Activated CD4-positive, alpha-beta T cell treated with anti-CD3 and anti-CD28 coated beads, Interleukin-2, amount 10 ng/mL, durations not matched to agents 7 days and 5 days (primary cell): ENCODE data around the gene IDUA. TPM values are rescaled to one million over a fixed set of nuclear protein-coding genes. Genes with fewer than 3 reads are reported as not detected.

ENCODE experiments used
- CTCF ChIA-PET: fragments of 350-600 bp; sonication (Branson Sonifier 250); formaldehyde crosslinking; loops from one replicate; lab custom pipeline; 2021; ENCODE audit warnings: antibody characterized with exemption; lab: Charles Lee
- POLR2A ChIA-PET: fragments of 350-600 bp; sonication (Branson Sonifier 250); formaldehyde crosslinking; loops from one replicate; lab custom pipeline; 2021; ENCODE audit warnings: antibody characterized with exemption; lab: Charles Lee
- DNase-seq: peaks from one replicate; pipeline ENCODE4 v3.0.0-alpha.2; 2020
- H3K27ac Mint-ChIP-seq: one replicate; pipeline ENCODE4 v1.8.0; 2021; ENCODE audit warnings: mild to moderate bottlenecking, moderate library complexity, mixed read lengths
- H3K27me3 Mint-ChIP-seq: one replicate; pipeline ENCODE4 v1.8.0; 2021; ENCODE audit warnings: mixed read lengths
- H3K36me3 Mint-ChIP-seq: one replicate; pipeline ENCODE4 v1.8.0; 2021; ENCODE audit warnings: low read depth, mixed read lengths
- H3K4me1 Mint-ChIP-seq: one replicate; pipeline ENCODE4 v1.8.0; 2021; ENCODE audit warnings: mixed read lengths
- H3K4me3 Mint-ChIP-seq: one replicate; pipeline ENCODE4 v1.8.0; 2021; ENCODE audit warnings: mild to moderate bottlenecking, moderate library complexity, mixed read lengths
- H3K9me3 Mint-ChIP-seq: one replicate; pipeline ENCODE4 v1.8.0; 2021; ENCODE audit warnings: mixed read lengths
- total RNA-seq, 2 experiments: library from RNA; stranded (reverse); gene quantifications; one replicate each; pipeline ENCODE4 v1.2.3, GENCODE V29; 2021

Gene IDUA
- total RNA-seq, 2 experiments from 2014 or later, result 35.0 to 43.3 TPM

GRCh38 chr4:951594-952468, 35.0 kb upstream of the IDUA start:
- DNase-seq, result no peak
- Mint-ChIP-seq H3K9me3 (no peaks in the 10 kb centered on the region), H3K27ac (no peak overlapping the region), H3K36me3 (peaks cover 2% of the 10 kb centered on the region), H3K27me3 (no peaks in the 10 kb centered on the region), H3K4me3 (no peak overlapping the region), H3K4me1 (no peaks in the 10 kb centered on the region)
- ChIA-PET CTCF (no interaction called here), POLR2A (no interaction called here)

GRCh38 chr4:952881-953573, 33.8 kb upstream of the IDUA start:
- CTCF ChIA-PET, result no interaction called here
- Mint-ChIP-seq H3K9me3 (no peaks in the 10 kb centered on the region), H3K4me3 (no peak overlapping the region), H3K36me3 (peaks cover 2% of the 10 kb centered on the region), H3K27me3 (no peaks in the 10 kb centered on the region), H3K4me1 (no peaks in the 10 kb centered on the region), H3K27ac (no peak overlapping the region)
- POLR2A ChIA-PET, result no interaction called here
- no peak for DNase-seq

GRCh38 chr4:953574-953915, 33.3 kb upstream of the IDUA start:
- Mint-ChIP-seq H3K4me3 (no peak overlapping the region), H3K36me3 (peaks cover 2% of the 10 kb centered on the region), H3K9me3 (no peaks in the 10 kb centered on the region), H3K27ac (no peak overlapping the region), H3K27me3 (no peaks in the 10 kb centered on the region), H3K4me1 (no peaks in the 10 kb centered on the region)
- no peak for DNase-seq
- POLR2A ChIA-PET, result no interaction called here
- CTCF ChIA-PET, result no interaction called here

- Mint-ChIP-seq H3K36me3 (peaks cover 4% of the 10 kb centered on the region), H3K4me1 (no peaks in the 10 kb centered on the region), H3K9me3 (no peaks in the 10 kb centered on the region), H3K4me3 (no peak overlapping the region), H3K27me3 (no peaks in the 10 kb centered on the region), H3K27ac (no peak overlapping the region)
- POLR2A ChIA-PET, result no interaction called here
- CTCF ChIA-PET, result no interaction called here
- no peak for DNase-seq
Observed at GRCh38 chr4:954211-955020, 32.4 kb upstream of the IDUA start.

- DNase-seq, result no peak
Observed at GRCh38 chr4:955161-955921, 31.5 kb upstream of the IDUA start.

GRCh38 chr4:955931-956381, 30.9 kb upstream of the IDUA start:
- Mint-ChIP-seq H3K4me1 (no peaks in the 10 kb centered on the region), H3K36me3 (peaks cover 4% of the 10 kb centered on the region), H3K9me3 (no peaks in the 10 kb centered on the region), H3K27me3 (no peaks in the 10 kb centered on the region), H3K27ac (no peak overlapping the region), H3K4me3 (no peak overlapping the region)
- ChIA-PET CTCF (no interaction called here), POLR2A (no interaction called here)
- DNase-seq, result no peak

More at GRCh38 chr4:955161-955921, 31.5 kb upstream of the IDUA start:
- POLR2A ChIA-PET, result no interaction called here
- Mint-ChIP-seq H3K4me1 (no peaks in the 10 kb centered on the region), H3K36me3 (peaks cover 4% of the 10 kb centered on the region), H3K4me3 (no peak overlapping the region), H3K27me3 (no peaks in the 10 kb centered on the region), H3K9me3 (no peaks in the 10 kb centered on the region), H3K27ac (no peak overlapping the region)
- CTCF ChIA-PET, result no interaction called here

GRCh38 chr4:956531-957230, 30.2 kb upstream of the IDUA start:
- Mint-ChIP-seq H3K4me3 (no peak overlapping the region), H3K36me3 (peaks cover 4% of the 10 kb centered on the region), H3K27me3 (no peaks in the 10 kb centered on the region), H3K4me1 (no peaks in the 10 kb centered on the region), H3K27ac (no peak overlapping the region), H3K9me3 (no peaks in the 10 kb centered on the region)
- ChIA-PET CTCF (no interaction called here), POLR2A (no interaction called here)
- DNase-seq, result no peak

GRCh38 chr4:957231-957580, 29.6 kb upstream of the IDUA start:
- H3K4me1 Mint-ChIP-seq, result no peaks in the 10 kb centered on the region
- H3K36me3 Mint-ChIP-seq, result peaks cover 4% of the 10 kb centered on the region
- POLR2A ChIA-PET, result no interaction called here
- no peaks in the 10 kb centered on the region for H3K27me3 Mint-ChIP-seq
- CTCF ChIA-PET, result no interaction called here
- no peak overlapping the region for H3K4me3 Mint-ChIP-seq
- H3K9me3 Mint-ChIP-seq, result no peaks in the 10 kb centered on the region
- DNase-seq, result no peak
- H3K27ac Mint-ChIP-seq, result no peak overlapping the region

- H3K27me3 Mint-ChIP-seq, result no peaks in the 10 kb centered on the region
- no peak overlapping the region for H3K27ac Mint-ChIP-seq
- H3K9me3 Mint-ChIP-seq, result no peaks in the 10 kb centered on the region
- CTCF ChIA-PET, result no interaction called here
- DNase-seq, result no peak
- H3K36me3 Mint-ChIP-seq, result peaks cover 4% of the 10 kb centered on the region
- H3K4me3 Mint-ChIP-seq, result no peak overlapping the region
- POLR2A ChIA-PET, result no interaction called here
- H3K4me1 Mint-ChIP-seq, result no peaks in the 10 kb centered on the region
Observed at GRCh38 chr4:957581-958313, 29.1 kb upstream of the IDUA start.

- Mint-ChIP-seq H3K36me3 (peaks cover 4% of the 10 kb centered on the region), H3K4me1 (no peaks in the 10 kb centered on the region), H3K9me3 (no peaks in the 10 kb centered on the region), H3K4me3 (no peak overlapping the region), H3K27me3 (no peaks in the 10 kb centered on the region), H3K27ac (no peak overlapping the region)
- no peak for DNase-seq
- POLR2A ChIA-PET, result no interaction called here
- CTCF ChIA-PET, result no interaction called here
Observed at GRCh38 chr4:958314-958665, 28.6 kb upstream of the IDUA start.

- no peaks in the 10 kb centered on the region for H3K9me3 Mint-ChIP-seq
- H3K36me3 Mint-ChIP-seq, result peaks cover 4% of the 10 kb centered on the region
- POLR2A ChIA-PET, result no interaction called here
- DNase-seq, result no peak
- H3K4me1 Mint-ChIP-seq, result no peaks in the 10 kb centered on the region
- H3K4me3 Mint-ChIP-seq, result no peak overlapping the region
- H3K27ac Mint-ChIP-seq, result no peak overlapping the region
- CTCF ChIA-PET, result no interaction called here
- no peaks in the 10 kb centered on the region for H3K27me3 Mint-ChIP-seq
Observed at GRCh38 chr4:958696-959337, 28.0 kb upstream of the IDUA start.
